ENCODE measurements around the gene CNTNAP2.

The CNTNAP2 gene

DNA sequence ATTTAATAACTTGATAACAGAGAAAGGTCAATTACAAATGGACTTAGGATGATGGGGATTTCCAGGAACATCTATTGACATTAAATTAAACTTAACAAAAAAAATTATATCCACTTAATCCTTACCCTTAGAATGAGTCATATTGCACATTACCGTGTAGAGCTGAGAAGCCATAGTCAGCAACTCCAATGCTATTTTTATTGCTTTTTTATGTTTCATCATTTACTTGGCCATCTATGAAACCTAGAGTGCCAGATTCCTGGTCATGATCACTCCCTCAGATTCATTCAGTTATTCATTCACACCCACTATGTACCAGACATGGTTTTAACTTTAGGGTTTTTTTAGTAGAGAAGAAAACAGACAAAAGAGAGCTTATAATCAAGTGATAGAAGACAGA, 1180.4 kb downstream of the CNTNAP2 start:
- DNase-seq (ENCODE audit: insufficient read length, low spot score) (no peak), FAIRE-seq (no peak)

GRCh38 chr7:147298611-147299043, 1182.0 kb downstream of the CNTNAP2 start:
- no peak for DNase-seq (ENCODE audit: insufficient read length, low spot score)
- FAIRE-seq: no peak

DNA sequence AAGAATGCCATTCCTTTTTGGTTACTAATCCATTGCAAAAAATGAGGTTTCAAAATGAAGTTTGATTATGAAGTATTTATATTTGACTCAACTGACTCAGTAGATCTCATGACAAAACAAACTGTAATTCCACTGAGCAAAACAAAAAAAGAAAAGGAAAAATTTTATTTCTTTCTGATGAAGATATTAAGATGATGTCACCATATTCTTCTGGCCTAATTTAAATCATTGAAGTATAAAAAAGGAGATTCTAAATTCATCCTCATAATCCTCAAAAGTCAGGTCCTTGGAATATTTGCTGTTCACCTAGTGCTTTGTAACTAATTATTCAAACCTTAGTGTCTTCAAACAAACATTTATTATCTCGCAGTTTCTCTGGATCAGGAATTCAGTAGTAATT, 1183.7 kb downstream of the CNTNAP2 start:
- DNase-seq (ENCODE audit: insufficient read length, low spot score) (no peak), FAIRE-seq (no peak)

- DNase-seq (ENCODE audit: insufficient read length, low spot score) (no peak), FAIRE-seq (no peak)
Measured at GRCh38 chr7:147304376-147304775, 1187.8 kb downstream of the CNTNAP2 start.

DNA sequence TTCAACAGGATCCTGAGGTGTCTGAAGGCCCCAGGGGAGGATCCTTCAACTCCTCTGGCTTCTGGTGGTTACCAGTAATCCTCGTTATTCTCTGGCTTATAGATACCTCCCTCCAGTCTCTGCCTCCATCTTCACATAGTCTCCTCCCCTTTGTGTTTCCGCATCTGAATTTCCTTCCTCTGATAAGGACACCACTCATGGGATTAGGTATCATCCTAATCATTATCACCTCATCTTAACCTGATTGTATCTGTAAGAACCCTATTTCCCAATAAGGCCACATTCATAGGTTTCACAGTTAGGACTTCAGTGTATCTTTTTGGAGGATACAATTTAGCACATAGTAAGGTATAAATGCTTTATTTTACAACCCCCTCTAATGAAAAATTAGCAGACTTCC, 1189.2 kb downstream of the CNTNAP2 start:
- no peak for FAIRE-seq
- no peak for DNase-seq (ENCODE audit: insufficient read length, low spot score)

DNA sequence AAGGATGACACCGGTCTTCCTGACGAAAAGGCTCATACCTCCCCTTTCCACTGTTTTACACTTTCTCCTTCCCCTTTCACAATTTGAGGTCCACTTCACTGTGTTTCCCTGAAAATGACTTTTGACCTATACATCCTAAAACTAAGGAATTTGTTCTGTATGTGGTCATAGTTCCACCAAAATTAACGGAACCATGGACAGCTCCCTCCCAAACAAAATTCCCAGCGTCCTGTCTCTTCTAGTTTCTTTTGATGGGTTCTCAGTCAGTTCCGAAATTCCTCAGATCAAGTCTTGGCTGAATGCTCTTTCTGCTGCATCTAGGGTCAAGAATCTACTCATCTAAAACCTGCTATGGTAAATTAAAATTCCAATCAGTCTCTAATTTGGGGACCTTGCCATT, 1191.9 kb downstream of the CNTNAP2 start:
- no peak for FAIRE-seq
- DNase-seq (ENCODE audit: insufficient read length, low spot score): no peak

- no peak for FAIRE-seq
- no peak for DNase-seq (ENCODE audit: insufficient read length, low spot score)
Measured at GRCh38 chr7:147311336-147311735, 1194.7 kb downstream of the CNTNAP2 start.

DNA sequence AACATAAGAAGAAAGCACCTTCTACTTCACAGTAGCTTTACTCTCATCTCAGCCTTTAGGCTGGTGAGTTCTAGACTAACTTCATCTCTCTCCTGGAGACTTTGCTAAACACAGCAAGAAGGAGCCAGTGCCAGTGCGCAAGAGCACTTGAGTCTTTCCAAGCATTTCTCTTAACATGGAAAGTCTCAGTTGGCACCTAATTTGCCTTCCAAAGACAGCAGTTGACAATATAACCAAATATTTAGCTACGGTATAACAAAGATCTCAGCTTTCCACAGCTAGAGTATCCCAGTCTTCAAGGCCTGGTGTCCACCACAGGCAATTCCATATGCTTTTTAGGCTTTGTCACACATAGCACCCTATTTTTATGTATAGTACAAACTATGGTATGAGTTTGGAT, 1204.9 kb downstream of the CNTNAP2 start:
- FAIRE-seq (no peak), DNase-seq (ENCODE audit: insufficient read length, low spot score) (no peak)

GRCh38 chr7:147332988-147333387, 1216.4 kb downstream of the CNTNAP2 start:
- DNase-seq (ENCODE audit: insufficient read length, low spot score): no peak
- FAIRE-seq: no peak

DNA sequence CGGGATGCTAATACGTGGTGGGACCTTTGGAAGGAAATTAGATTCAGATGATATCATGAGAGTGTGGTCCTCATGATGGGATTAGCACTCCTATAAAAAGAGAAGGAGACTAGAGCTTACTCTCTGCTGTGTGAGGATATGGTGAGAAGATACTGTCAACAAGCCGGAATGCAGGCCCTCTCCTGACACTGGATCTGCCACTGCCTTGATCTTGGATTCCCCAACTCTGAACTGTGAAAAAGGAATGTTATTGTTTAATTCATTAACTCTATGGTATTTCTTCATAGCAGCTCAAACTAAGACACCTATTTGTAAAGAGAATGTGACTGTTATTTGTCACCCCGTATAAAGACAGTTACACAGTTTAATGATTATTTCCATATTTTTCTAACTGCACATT, 1246.5 kb downstream of the CNTNAP2 start:
- FAIRE-seq (no peak), DNase-seq (ENCODE audit: insufficient read length, low spot score) (no peak)

DNA sequence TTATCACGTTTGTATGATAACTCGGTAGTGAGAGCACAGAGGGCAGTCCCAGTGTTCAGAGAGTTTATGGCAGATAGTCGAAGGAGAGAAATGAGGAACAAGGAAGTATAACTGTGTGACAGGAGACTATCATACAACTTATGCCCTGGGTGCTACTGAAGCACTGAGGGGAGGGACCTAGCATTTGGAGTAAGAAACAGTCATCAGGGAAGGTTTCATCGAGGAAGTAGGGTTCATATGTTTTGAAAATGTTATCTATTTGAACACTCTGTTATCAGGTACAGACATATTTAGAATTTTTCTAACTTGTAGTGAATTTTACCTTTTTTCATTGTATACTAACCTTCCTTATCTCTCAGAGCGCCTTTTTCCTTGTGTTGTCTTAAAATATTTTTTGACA, 1259.6 kb downstream of the CNTNAP2 start:
- FAIRE-seq (no peak), DNase-seq (ENCODE audit: insufficient read length, low spot score) (no peak)

DNA sequence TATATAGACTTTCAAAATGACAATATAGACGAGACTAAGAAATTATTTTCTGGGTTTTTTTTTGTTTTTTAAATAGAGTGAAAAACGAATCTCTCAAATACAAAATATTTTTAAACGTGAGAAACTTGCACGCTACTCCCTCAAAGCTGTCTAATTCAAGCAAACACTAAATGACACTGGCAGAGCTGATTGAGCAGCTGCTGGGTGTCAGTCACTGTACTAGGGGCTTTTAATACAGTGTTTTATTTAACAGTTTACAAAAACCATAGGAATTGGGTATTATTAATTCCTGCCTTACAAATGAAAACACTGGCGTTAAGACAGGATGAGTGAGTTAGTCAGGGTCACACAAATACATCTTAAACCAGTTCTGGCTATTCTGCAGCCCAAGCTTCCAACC, 1264.3 kb downstream of the CNTNAP2 start:
- no peak for DNase-seq (ENCODE audit: insufficient read length, low spot score)

DNA sequence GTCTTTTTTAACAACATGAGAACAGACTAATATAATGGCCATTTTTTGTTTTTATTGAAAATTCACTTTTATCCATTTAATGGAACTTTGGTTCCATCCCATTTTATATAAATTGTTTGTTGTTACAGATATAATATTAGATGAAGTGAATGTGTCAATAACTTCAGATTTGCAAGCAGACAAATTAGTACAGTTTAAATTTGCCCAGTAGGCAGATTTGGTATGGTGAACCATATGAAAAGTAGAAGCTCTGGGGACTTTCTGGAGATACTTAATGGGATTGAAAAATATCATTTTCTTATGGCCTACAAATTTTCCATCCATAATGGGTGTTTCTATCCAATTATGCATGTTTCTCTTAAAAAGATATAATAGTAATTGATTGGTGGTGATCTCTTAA, 1277.7 kb downstream of the CNTNAP2 start:
- FAIRE-seq: no peak

More for the DNA sequence above, 1264.3 kb downstream of the CNTNAP2 start:
- no peak for FAIRE-seq

DNA sequence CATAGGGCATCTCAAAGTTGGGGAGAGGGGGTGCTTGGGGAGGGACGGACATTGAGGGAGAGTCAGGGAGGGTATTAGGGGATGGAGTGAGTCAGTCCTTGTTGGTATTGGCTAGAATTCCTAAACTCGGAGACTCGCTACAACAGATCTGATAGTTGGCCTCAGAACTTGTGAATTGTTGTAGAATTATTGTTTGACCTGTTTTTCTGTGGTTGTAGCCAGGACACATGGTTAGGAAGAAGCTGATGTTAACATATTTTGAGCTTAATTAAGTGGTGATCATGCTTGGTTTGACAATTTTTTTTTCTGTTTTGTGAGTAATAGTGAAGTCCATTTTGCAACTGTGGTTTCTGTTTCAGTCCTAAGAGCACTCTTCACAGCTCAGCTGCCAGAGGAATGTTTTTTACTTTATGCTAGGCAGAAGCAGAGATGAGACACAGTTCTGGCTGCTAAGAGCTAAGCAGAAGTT, 1283.7 kb downstream of the CNTNAP2 start:
- no peak for FAIRE-seq
- no peak for DNase-seq (ENCODE audit: insufficient read length, low spot score)

More for the DNA sequence above, 1277.7 kb downstream of the CNTNAP2 start:
- DNase-seq (ENCODE audit: insufficient read length, low spot score): no peak

DNA sequence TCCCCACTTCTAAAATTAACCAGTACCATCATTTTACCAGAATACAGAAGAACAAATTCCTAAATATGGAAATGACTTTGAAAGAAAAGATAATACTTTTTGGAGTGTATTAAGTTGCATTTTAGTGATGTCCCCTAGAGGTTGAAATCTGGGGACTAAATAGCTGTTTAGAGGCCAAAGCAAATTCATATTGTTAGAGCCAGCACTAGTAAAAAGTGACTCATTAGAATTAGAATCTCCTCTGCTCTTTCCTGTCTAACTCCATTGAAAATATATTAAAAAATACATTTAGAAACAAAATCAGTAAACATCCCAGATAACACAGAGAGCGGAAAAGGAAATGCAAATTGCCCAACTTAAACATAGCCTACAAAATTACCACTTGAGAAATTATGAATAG, 1284.3 kb downstream of the CNTNAP2 start:
- DNase-seq (ENCODE audit: insufficient read length, low spot score) (no peak), FAIRE-seq (no peak)

DNA sequence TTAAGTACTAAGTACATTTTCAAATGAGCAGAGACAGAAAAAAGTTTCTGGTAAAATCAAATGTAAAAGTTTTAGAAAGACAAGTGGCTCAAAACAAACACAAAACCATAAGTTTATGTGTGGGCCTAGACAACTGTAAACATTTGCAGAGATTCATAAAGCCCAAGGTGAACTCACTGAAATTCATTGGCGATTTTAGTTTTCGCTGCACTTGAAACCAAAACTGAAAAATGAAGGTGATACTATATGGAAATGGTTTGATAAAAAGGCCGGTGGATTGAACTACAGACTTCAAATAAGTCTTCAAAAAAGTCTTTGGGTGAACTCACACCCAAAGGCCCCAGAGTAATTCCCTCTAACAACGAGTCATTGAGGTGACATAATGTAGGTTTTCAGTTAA, 1289.0 kb downstream of the CNTNAP2 start:
- no peak for DNase-seq (ENCODE audit: insufficient read length, low spot score)
- no peak for FAIRE-seq

DNA sequence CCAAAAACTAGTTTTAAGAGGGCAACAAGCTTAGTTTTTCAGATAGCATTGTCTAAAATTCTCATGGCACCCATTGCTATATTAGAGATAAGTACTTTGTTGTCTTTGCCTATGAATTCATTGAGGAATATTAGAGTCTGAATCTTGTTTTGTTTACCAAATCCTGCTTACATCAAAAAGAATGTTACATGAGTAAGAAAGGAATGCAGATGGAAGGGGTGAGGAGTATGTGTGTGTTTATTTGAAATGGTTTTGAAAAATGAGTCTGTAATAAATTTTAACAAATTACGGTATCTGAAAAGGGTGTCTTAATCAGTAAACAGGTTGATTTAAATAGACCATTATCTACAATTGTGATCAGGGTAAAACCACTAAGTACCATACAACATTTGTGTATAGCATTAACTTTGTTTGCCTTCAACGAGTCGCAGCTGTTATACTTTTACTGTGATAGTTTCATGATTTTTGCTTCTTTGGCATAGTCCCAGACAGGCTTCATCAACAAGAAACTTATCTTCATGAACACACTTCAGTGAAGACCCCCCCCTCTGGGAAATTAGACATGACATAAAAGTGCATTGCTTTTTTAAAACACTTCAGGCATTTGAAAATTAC, 1290.0 kb downstream of the CNTNAP2 start:
- DNase-seq (ENCODE audit: insufficient read length, low spot score): no peak

GRCh38 chr7:147411096-147411495, 1294.5 kb downstream of the CNTNAP2 start:
- FAIRE-seq: no peak

More for the DNA sequence above, 1290.0 kb downstream of the CNTNAP2 start:
- no peak for FAIRE-seq

DNA sequence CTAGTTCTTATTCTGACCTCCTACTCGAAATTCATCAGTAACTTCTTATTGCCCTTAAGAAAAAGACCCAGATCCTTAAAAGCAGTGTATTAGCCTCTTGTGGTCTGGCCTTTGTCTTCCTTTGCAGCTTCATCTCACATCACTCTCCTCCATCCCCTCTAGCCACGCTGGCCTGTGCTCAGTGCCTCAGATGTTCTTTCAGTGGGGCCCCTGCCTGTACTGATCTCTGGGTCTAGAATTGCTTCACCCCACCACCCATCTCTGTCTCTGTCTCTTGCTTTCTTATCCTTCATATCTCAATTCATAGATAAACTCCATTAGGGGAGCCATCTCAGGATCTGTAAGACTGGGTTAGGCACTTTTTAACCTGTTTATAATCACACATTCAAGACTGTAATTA, 1295.5 kb downstream of the CNTNAP2 start:
- no peak for FAIRE-seq
- DNase-seq (ENCODE audit: insufficient read length, low spot score): no peak

More at GRCh38 chr7:147411096-147411495, 1294.5 kb downstream of the CNTNAP2 start:
- no peak for DNase-seq (ENCODE audit: insufficient read length, low spot score)

DNA sequence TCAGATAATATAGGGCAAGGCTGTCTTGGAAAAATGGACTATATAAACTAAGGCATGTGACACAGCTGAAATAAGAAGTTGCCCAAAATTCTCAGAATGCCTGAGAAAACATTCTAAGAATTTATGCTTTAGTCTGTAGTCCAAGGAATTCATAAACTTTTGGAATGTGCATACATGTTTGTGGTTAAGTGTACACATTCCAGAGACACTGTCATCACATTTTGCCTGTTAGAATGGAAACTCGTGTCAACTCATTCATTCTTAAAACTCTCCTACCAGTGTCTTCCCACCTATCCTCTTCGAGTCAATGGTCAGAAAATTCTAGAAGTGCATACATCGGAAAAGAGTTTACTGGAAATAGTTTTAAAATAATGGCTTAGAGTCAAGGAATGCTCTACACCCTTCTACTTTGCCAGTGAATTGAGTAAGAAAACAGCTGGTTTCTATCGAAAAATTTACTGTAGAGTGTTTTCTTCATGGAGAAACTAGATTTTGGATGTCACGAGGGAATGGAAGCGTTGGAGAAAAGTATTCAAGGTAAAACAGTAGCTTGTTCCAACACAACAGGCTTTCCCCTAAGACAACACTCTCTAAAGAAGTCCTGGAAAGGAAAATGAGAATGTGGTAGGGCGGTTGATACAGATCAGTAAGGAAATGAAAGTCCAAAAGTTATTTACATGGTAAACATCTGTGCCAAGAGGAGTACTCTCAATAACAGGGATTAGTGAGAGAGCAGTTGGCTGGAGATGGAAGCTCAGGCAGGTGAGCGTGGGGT, 1296.4 kb downstream of the CNTNAP2 start:
- DNase-seq (ENCODE audit: insufficient read length, low spot score): no peak
- no peak for FAIRE-seq

DNA sequence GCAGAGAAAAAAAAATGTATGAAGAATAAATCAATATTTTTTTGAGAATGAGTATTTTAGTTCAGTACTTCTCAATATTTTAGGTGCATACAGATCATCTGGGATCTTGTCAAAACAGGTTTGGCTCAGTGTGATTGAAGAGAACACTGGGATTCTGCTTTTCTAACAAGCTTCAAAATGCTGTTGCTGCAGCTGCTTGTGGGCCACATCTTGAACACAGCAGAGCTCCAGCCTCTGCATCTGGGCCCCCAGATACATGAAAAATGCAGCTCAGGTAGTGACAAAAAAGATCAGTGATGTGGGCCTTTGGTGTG, 1296.9 kb downstream of the CNTNAP2 start:
- FAIRE-seq: no peak
- no peak for DNase-seq (ENCODE audit: insufficient read length, low spot score)

DNA sequence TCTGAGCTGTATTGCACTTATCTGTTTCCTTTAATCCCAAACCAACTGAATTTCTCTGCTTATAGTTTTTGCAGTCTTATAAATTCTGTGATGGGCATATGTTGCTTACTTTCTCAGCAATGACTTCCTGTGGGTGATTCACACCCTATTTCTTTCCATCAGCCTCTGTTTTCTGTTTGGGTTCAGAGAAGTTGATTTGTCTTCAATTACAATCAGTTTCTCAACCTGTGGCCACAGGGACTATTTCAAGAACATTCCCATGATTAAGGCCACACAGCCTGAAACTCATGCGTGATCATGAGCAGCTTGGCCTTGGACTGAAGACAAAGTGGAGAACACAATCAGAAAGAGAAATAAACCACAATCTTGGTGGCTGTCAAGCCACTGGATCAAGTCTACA, 1299.4 kb downstream of the CNTNAP2 start:
- no peak for FAIRE-seq
- no peak for DNase-seq (ENCODE audit: insufficient read length, low spot score)

Data from GM19239 (cell line).